Endothelial cell of umbilical vein (primary cell): ENCODE measurements around the gene N4BP2L1. TPM values are rescaled to one million over a fixed set of nuclear protein-coding genes. Genes with fewer than 3 reads are reported as not detected.

Source experiments
- BruUV-seq: library from RNA; stranded (reverse); fragments of 400-500 nt; replicated peaks from 2 replicates; lab custom pipeline; 2021; lab: Mats Ljungman, UMichigan
- CTCF ChIA-PET: fragments of 300-600, 350-600 bp; sonication (Branson Sonifier 250); formaldehyde crosslinking; loops from one replicate; lab custom pipeline; 2021; ENCODE audit warnings: antibody characterized with exemption, inconsistent platforms; lab: Charles Lee
- POLR2A ChIA-PET: fragments of 300-600, 350-600 bp; sonication (Branson Sonifier 250); formaldehyde crosslinking; loops from one replicate; lab custom pipeline; 2021; ENCODE audit warnings: antibody characterized with exemption, inconsistent platforms; lab: Charles Lee
- DNase-seq: peaks from one replicate; pipeline ENCODE4 v3.0.0-alpha.2; 2011; ENCODE audit warnings: low read depth, low spot score
- FAIRE-seq: peaks from 2 replicates; lab custom pipeline; 2011; peaks lifted over from hg19 to GRCh38; lab: Jason Lieb, UNC
- H2AFZ ChIP-seq: 2 replicates; pipeline ENCODE4 v1.6.0; 2012; ENCODE audit warnings: low read depth, low read length, control low read depth, inconsistent platforms
- H3K27ac ChIP-seq: 2 replicates; pipeline ENCODE4 v1.5.1; 2011; ENCODE audit warnings: low read depth, mild to moderate bottlenecking, control low read depth, low read length, moderate library complexity; ENCODE audit not compliant: insufficient read depth
- H3K27me3 ChIP-seq, 2 experiments: 2 replicates each; pipeline versions ENCODE4 v1.6.0 to v1.6.1; 2011; ENCODE audit warnings: low read length in 2 of 2, mixed read lengths in 1 of 2; ENCODE audit not compliant: control insufficient read depth in 2 of 2, insufficient read depth in 2 of 2
- H3K36me3 ChIP-seq, 2 experiments: 2 replicates in 1 of 2; 3 replicates in 1 of 2; pipeline ENCODE4 v1.5.1; 2011; ENCODE audit warnings: low read length in 2 of 2, mild to moderate bottlenecking in 1 of 2, moderate library complexity in 1 of 2; ENCODE audit not compliant: control insufficient read depth in 2 of 2, insufficient read depth in 2 of 2; ENCODE audit errors: extremely low read depth in 1 of 2
- H3K4me1 ChIP-seq: 3 replicates; pipeline ENCODE4 v1.5.1; 2011; ENCODE audit warnings: mild to moderate bottlenecking, low read length; ENCODE audit not compliant: control insufficient read depth, insufficient read depth; ENCODE audit errors: extremely low read depth
- H3K4me2 ChIP-seq: 2 replicates; pipeline ENCODE4 v1.6.1; 2011; ENCODE audit warnings: low read length, control low read depth, mixed read lengths; ENCODE audit not compliant: insufficient read depth
- H3K4me3 ChIP-seq, 3 experiments: fragments of 200-600 bp in 1 of 3; sonication (generic), shearing (Covaris generic) in 1 of 3; replicated peaks in 1 of 3; 2 replicates each; pipeline ENCODE4 v1.5.1; 2011 to 2016; ENCODE audit warnings: control low read depth in 3 of 3, low read length in 3 of 3, mild to moderate bottlenecking in 2 of 3, inconsistent platforms in 1 of 3, low read depth in 1 of 3, moderate library complexity in 1 of 3; ENCODE audit not compliant: insufficient read depth in 1 of 3
- H3K79me2 ChIP-seq: 2 replicates; pipeline ENCODE4 v1.6.0; 2012; ENCODE audit warnings: low read length, inconsistent platforms; ENCODE audit not compliant: control insufficient read depth, insufficient read depth
- H3K9ac ChIP-seq: replicated peaks from 2 replicates; pipeline ENCODE3; 2011; ENCODE audit warnings: low read length, control low read depth; ENCODE audit not compliant: insufficient read depth; ENCODE audit errors: extremely low read depth
- H3K9me1 ChIP-seq: replicated peaks from 3 replicates; pipeline ENCODE4 v1.6.0; 2011; ENCODE audit warnings: mild to moderate bottlenecking, low read length; ENCODE audit not compliant: control insufficient read depth, insufficient read depth; ENCODE audit errors: extremely low read depth
- H3K9me3 ChIP-seq: replicated peaks from 2 replicates; pipeline ENCODE4 v1.5.1; 2012; ENCODE audit warnings: low read length, inconsistent platforms; ENCODE audit not compliant: control insufficient read depth, insufficient read depth
- H4K20me1 ChIP-seq: replicated peaks from 2 replicates; pipeline ENCODE3; 2011; ENCODE audit warnings: mild to moderate bottlenecking, low read length; ENCODE audit not compliant: control insufficient read depth, insufficient read depth; ENCODE audit errors: extremely low read depth
- EZH2 ChIP-seq: IDR thresholded peaks from 2 replicates; pipeline ENCODE4 v1.6.1; 2012; ENCODE audit warnings: borderline replicate concordance, low read depth, mild to moderate bottlenecking, moderate library complexity, low read length, inconsistent platforms; ENCODE audit not compliant: severe bottlenecking
- FOS ChIP-seq: IDR thresholded peaks from 2 replicates; pipeline ENCODE4 v1.6.1; 2011; ENCODE audit warnings: mild to moderate bottlenecking, low read length, moderate library complexity, borderline replicate concordance; ENCODE audit not compliant: insufficient read depth
- GATA2 ChIP-seq: IDR thresholded peaks from 2 replicates; pipeline ENCODE4 v1.7.0; 2011; ENCODE audit warnings: low read depth, mild to moderate bottlenecking, moderate library complexity, mixed read lengths, low read length; ENCODE audit not compliant: insufficient read length, insufficient read depth
- JUN ChIP-seq: IDR thresholded peaks from 2 replicates; pipeline ENCODE4 v1.6.1; 2011; ENCODE audit warnings: borderline replicate concordance, low read depth; ENCODE audit not compliant: insufficient read length, insufficient read depth
- MYC ChIP-seq: IDR thresholded peaks from one replicate; pipeline ENCODE4 v1.6.1; 2011; ENCODE audit warnings: mild to moderate bottlenecking, low read depth, low read length
- POLR2A ChIP-seq: IDR thresholded peaks from 2 replicates; pipeline ENCODE4 v1.6.1; 2012; ENCODE audit warnings: low read depth, mild to moderate bottlenecking, control low read depth, low read length
- POLR2AphosphoS5 ChIP-seq: IDR thresholded peaks from 2 replicates; pipeline ENCODE4 v1.6.1; 2012; ENCODE audit warnings: low read depth, mild to moderate bottlenecking, control low read depth, low read length, moderate library complexity; ENCODE audit not compliant: insufficient read depth
- dilution Hi-C: fragments of 300-500 bp; cut with MboI; formaldehyde crosslinking; loops from one replicate; pipeline ENCODE4 v1.15.0; 2019; ENCODE audit warnings: low sequenced_read_pairs; ENCODE audit not compliant: extremely low pct_ligation_motif_present
- intact Hi-C: fragments of 100-400 bp; cut with micrococcal nuclease; formaldehyde crosslinking; loops from one replicate; pipeline ENCODE4 v1.10.0; 2022
- polyA plus RNA-seq, 4 experiments: library from polyadenylated mRNA; depleted of rRNA in 3 of 4; stranded (reverse) in 3 of 4; unstranded in 1 of 4; fragments of >200 nt; gene quantifications; 2 replicates each; pipeline versions ENCODE4 v1.2.1 to v1.2.3, GENCODE V29; 2011 to 2012; ENCODE audit warnings: missing spikeins in 1 of 4
- total RNA-seq: library from RNA; stranded (reverse); gene quantifications from 2 replicates; pipeline ENCODE4 v1.2.3, GENCODE V29; 2021
- TF ChIP-seq, protein P1 (sequence below), 2 donors: IDR thresholded peaks; 1 replicate in 1 of 2; 2 replicates in 1 of 2; pipeline ENCODE4 v1.5.1; 2011; ENCODE audit warnings: low read length in 2 of 2, mild to moderate bottlenecking in 2 of 2, moderate library complexity in 2 of 2, control low read depth in 1 of 2, inconsistent platforms in 1 of 2, low read depth in 1 of 2; ENCODE audit not compliant: insufficient read depth in 1 of 2; ENCODE audit errors: extremely low read depth in 1 of 2
- TF ChIP-seq, protein P2 (sequence below): IDR thresholded peaks from 2 replicates; pipeline ENCODE4 v1.6.1; 2011; ENCODE audit not compliant: insufficient read depth, insufficient read length

The N4BP2L1 gene
- total and polyA plus RNA-seq, 2 donors (not counting 3 experiments of a cell fraction or from before 2014, with no cell fraction given) = 1.1 to 2.1 TPM

DNA sequence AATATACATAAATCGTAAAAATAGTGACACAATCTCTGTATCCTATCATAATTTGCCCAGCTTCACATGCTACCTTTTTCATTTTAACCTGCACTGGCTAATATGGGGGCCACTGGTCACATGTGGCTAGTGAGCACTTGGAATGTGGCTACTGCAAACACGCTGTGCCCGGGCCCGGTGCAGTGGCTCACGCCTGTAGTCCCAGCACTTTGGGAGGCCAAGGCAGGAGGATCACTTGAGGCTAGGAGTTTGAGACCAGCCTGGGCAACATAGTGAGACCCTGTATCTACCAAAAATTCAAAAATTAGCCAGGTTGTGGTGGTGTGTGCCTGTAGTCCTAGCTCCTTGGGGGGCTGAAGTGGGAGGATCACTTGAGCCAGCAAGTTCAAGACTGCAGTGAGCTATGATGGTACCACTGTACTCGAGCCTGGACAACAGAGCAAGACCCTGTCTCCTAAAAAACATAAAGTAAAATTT, 1.5 kb upstream of the N4BP2L1 start:
- Histone ChIP-seq H4K20me1 (no peaks in the 10 kb centered on the region), H3K4me3 (no peak overlapping the region), H3K9me3 (no peaks in the 10 kb centered on the region), H2AFZ (no peak overlapping the region), H3K27ac (no peak overlapping the region), H3K36me3 (no peaks in the 10 kb centered on the region), H3K4me2 (no peak overlapping the region), H3K9ac (no peak overlapping the region), H3K9me1 (no peaks in the 10 kb centered on the region), H3K79me2 (no peaks in the 10 kb centered on the region), H3K4me1 (peaks cover 13% of the 10 kb centered on the region), H3K27me3 (no peaks in the 10 kb centered on the region)
- POLR2A ChIA-PET = no interaction called here
- BruUV-seq = no TSS peak
- CTCF ChIA-PET = interaction anchor here (0.8 to 1.0 kb wide), 2 partner anchors 13 to 25 kb away, joined by 3 to 4 read pairs; no protein-coding TSS in a partner anchor
- DNase-seq (no peak), FAIRE-seq (no peak)
- intact Hi-C loops (loop anchor here (5.0 to 10.0 kb wide), 2 partner anchors 108 to 185 kb away; partner anchors contain the start of gene N4BP2L2), dilution Hi-C loops (no loop called here)
- TF ChIP-seq, protein P1, sequence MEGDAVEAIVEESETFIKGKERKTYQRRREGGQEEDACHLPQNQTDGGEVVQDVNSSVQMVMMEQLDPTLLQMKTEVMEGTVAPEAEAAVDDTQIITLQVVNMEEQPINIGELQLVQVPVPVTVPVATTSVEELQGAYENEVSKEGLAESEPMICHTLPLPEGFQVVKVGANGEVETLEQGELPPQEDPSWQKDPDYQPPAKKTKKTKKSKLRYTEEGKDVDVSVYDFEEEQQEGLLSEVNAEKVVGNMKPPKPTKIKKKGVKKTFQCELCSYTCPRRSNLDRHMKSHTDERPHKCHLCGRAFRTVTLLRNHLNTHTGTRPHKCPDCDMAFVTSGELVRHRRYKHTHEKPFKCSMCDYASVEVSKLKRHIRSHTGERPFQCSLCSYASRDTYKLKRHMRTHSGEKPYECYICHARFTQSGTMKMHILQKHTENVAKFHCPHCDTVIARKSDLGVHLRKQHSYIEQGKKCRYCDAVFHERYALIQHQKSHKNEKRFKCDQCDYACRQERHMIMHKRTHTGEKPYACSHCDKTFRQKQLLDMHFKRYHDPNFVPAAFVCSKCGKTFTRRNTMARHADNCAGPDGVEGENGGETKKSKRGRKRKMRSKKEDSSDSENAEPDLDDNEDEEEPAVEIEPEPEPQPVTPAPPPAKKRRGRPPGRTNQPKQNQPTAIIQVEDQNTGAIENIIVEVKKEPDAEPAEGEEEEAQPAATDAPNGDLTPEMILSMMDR (IDR thresholded peaks at IDR 0.05; ENCODE audit: extremely low read depth in 1 of 2, insufficient read depth in 1 of 2, low read depth in 1 of 2, low read length in 2 of 2) = no peak
- no peak for TF ChIP-seq POLR2AphosphoS5
- no peak for TF ChIP-seq JUN
- TF ChIP-seq, protein P2, sequence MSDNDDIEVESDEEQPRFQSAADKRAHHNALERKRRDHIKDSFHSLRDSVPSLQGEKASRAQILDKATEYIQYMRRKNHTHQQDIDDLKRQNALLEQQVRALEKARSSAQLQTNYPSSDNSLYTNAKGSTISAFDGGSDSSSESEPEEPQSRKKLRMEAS = no peak
- no peak for TF ChIP-seq EZH2
- TF ChIP-seq GATA2 = no peak
- TF ChIP-seq MYC = no peak
- TF ChIP-seq POLR2A = no peak
- no peak for TF ChIP-seq FOS
